ENCODE results near the gene FBXO9.

GRCh38 chr6:53066874-53067706 is 1.9 kb downstream of the FBXO9 start:
- TF ChIP-seq CTCF (IDR thresholded peaks at IDR 0.05 in 2 of 3, conservative IDR thresholded peaks at IDR 0.05 in 1 of 3; ENCODE audit: control insufficient read depth in 2 of 3, extremely low read depth in 1 of 3, insufficient read depth in 1 of 3, low read depth in 3 of 3, low read length in 3 of 3) (no peak), POLR2A (IDR thresholded peaks at IDR 0.05; ENCODE audit: low read depth, low read length) (no peak), SIX5 (IDR thresholded peaks at IDR 0.05; ENCODE audit: low read depth, low read length, severe bottlenecking) (no peak), CHD2 (IDR thresholded peaks at IDR 0.05; ENCODE audit: borderline replicate concordance, low read depth, low read length) (no peak), USF1 (IDR thresholded peaks at IDR 0.05; ENCODE audit: borderline replicate concordance, extremely low read length, insufficient read depth, low read depth, low read length) (no peak), PKNOX1 (IDR thresholded peaks at IDR 0.05) (no peak), GABPA (IDR thresholded peaks at IDR 0.05; ENCODE audit: low read depth) (no peak), BMI1 (IDR thresholded peaks at IDR 0.05; ENCODE audit: borderline replicate concordance) (no peak)
